HG03521 (cell line): ENCODE data around the gene IFI35.
"Not testable (repeated sequence)": the region's sequence is repeated elsewhere in the genome, so short reads cannot be mapped to it uniquely, and the experiment has no call there.

Experiments used
- ATAC-seq: cut with Tn5 transposase; IDR thresholded peaks from one replicate; pipeline ENCODE4 v1.9.1; 2021; ENCODE audit warnings: mild to moderate bottlenecking, moderate library complexity; ENCODE audit not compliant: unreplicated experiment

The IFI35 gene

GRCh38 chr17:42997390-42997983 lies 9.1 kb upstream of the IFI35 start:
- ATAC-seq = no peak

- ATAC-seq = peak; percentile 92
Observed at GRCh38 chr17:42997984-42998938, 8.3 kb upstream of the IFI35 start, which contains the start of gene RPL27. Gene RPL27 (plus strand): TSS chr17:42998419. CDS start chr17:42998751, 332 bp downstream.

GRCh38 chr17:42999003-42999525 lies 7.5 kb upstream of the IFI35 start:
- no peak for ATAC-seq

- not testable (repeated sequence) for ATAC-seq
Observed at GRCh38 chr17:43000894-43001293, 5.7 kb upstream of the IFI35 start.

GRCh38 chr17:43003542-43004172 lies 2.9 kb upstream of the IFI35 start:
- no peak for ATAC-seq

- ATAC-seq = no peak
Observed at GRCh38 chr17:43010667-43011308, 4.2 kb downstream of the IFI35 start.

GRCh38 chr17:43011728-43012472 lies 5.3 kb downstream of the IFI35 start:
- no peak for ATAC-seq

- ATAC-seq = no peak
Observed at GRCh38 chr17:43013296-43013695, 6.7 kb downstream of the IFI35 start.

GRCh38 chr17:43014020-43014648 lies 7.5 kb downstream of the IFI35 start:
- ATAC-seq = no peak

- no peak for ATAC-seq
Observed at GRCh38 chr17:43014649-43015542, 8.3 kb downstream of the IFI35 start.

- ATAC-seq = no peak
Observed at GRCh38 chr17:43015579-43015978, 9.0 kb downstream of the IFI35 start.

GRCh38 chr17:43016216-43016615 lies 9.6 kb downstream of the IFI35 start:
- no peak for ATAC-seq

- no peak for ATAC-seq
Observed at GRCh38 chr17:43018008-43018853, 11.6 kb downstream of the IFI35 start.

GRCh38 chr17:43018932-43019331 lies 12.3 kb downstream of the IFI35 start:
- ATAC-seq = no peak

- ATAC-seq = no peak
Observed at GRCh38 chr17:43019418-43019817, 12.8 kb downstream of the IFI35 start.

- ATAC-seq = no peak
Observed at GRCh38 chr17:43020030-43020621, 13.5 kb downstream of the IFI35 start.
